ENCODE data around the gene IL16. TPM values are rescaled to one million over a fixed set of nuclear protein-coding genes. Genes with fewer than 3 reads are reported as not detected.

The IL16 gene
- polyA plus RNA-seq, 1 donor from 2014 or later, result not detected

DNA sequence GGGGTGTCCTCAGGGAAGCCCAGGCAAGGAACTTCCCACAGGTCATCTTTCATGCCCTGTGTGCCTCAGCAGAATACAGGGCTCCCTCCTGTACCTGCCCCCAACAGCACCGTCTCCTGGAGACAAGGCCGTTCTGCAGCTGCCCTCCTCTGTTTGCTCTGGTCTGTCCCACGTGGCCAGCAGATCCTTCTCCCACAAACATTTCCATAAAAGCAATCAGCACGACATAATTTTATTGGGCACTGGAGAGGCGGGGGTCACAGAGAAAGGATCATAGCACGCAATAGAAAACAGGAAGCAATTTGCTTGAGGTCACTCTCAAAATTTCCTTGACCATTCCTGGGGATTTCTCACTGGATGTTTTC is 97.8 kb downstream of the IL16 start:
- no peaks in the 10 kb centered on the region for H3K79me2 ChIP-seq (replicated peaks; ENCODE audit: insufficient read depth, low read length)
- H3K4me2 ChIP-seq (ENCODE audit: low read length), result no peak overlapping the region
- H3K36me3 ChIP-seq (ENCODE audit: insufficient read depth, low read length), result no peaks in the 10 kb centered on the region
- H2AFZ ChIP-seq (ENCODE audit: low read depth, low read length), result no peak overlapping the region
- H3K9me3 ChIP-seq (ENCODE audit: low read length), result no peaks in the 10 kb centered on the region
- TF ChIP-seq MXI1 (conservative IDR thresholded peaks at IDR 0.05; ENCODE audit: poor library complexity, severe bottlenecking) (no peak), SMC3 (conservative IDR thresholded peaks at IDR 0.05; ENCODE audit: poor library complexity) (no peak), POLR2AphosphoS5 (IDR thresholded peaks at IDR 0.05) (no peak), EZH2 (IDR thresholded peaks at IDR 0.05; ENCODE audit: borderline replicate concordance, insufficient read depth, low read length, poor library complexity, severe bottlenecking) (no peak), TAF1 (IDR thresholded peaks at IDR 0.05; ENCODE audit: low read depth) (no peak), RAD21 (conservative IDR thresholded peaks at IDR 0.05) (no peak)
- TF ChIP-seq, protein P1, sequence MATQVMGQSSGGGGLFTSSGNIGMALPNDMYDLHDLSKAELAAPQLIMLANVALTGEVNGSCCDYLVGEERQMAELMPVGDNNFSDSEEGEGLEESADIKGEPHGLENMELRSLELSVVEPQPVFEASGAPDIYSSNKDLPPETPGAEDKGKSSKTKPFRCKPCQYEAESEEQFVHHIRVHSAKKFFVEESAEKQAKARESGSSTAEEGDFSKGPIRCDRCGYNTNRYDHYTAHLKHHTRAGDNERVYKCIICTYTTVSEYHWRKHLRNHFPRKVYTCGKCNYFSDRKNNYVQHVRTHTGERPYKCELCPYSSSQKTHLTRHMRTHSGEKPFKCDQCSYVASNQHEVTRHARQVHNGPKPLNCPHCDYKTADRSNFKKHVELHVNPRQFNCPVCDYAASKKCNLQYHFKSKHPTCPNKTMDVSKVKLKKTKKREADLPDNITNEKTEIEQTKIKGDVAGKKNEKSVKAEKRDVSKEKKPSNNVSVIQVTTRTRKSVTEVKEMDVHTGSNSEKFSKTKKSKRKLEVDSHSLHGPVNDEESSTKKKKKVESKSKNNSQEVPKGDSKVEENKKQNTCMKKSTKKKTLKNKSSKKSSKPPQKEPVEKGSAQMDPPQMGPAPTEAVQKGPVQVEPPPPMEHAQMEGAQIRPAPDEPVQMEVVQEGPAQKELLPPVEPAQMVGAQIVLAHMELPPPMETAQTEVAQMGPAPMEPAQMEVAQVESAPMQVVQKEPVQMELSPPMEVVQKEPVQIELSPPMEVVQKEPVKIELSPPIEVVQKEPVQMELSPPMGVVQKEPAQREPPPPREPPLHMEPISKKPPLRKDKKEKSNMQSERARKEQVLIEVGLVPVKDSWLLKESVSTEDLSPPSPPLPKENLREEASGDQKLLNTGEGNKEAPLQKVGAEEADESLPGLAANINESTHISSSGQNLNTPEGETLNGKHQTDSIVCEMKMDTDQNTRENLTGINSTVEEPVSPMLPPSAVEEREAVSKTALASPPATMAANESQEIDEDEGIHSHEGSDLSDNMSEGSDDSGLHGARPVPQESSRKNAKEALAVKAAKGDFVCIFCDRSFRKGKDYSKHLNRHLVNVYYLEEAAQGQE (IDR thresholded peaks at IDR 0.05; ENCODE audit: borderline replicate concordance), result no peak
- no peak overlapping the region for H3K27ac ChIP-seq (ENCODE audit: low read length)
- H3K27me3 ChIP-seq (ENCODE audit: insufficient read depth, low read depth, low read length), result no peaks in the 10 kb centered on the region
- H3F3A ChIP-seq (ENCODE audit: insufficient read depth, low read length, poor library complexity, severe bottlenecking), result no peaks in the 10 kb centered on the region
- H3K4me3 ChIP-seq (ENCODE audit: low read length), result no peak overlapping the region
- H3K9ac ChIP-seq (ENCODE audit: low read length), result no peak overlapping the region
- no peaks in the 10 kb centered on the region for H4K20me1 ChIP-seq (ENCODE audit: insufficient read depth)
- no peaks in the 10 kb centered on the region for H3K9me2 ChIP-seq (ENCODE audit: insufficient read depth, low read length)

DNA sequence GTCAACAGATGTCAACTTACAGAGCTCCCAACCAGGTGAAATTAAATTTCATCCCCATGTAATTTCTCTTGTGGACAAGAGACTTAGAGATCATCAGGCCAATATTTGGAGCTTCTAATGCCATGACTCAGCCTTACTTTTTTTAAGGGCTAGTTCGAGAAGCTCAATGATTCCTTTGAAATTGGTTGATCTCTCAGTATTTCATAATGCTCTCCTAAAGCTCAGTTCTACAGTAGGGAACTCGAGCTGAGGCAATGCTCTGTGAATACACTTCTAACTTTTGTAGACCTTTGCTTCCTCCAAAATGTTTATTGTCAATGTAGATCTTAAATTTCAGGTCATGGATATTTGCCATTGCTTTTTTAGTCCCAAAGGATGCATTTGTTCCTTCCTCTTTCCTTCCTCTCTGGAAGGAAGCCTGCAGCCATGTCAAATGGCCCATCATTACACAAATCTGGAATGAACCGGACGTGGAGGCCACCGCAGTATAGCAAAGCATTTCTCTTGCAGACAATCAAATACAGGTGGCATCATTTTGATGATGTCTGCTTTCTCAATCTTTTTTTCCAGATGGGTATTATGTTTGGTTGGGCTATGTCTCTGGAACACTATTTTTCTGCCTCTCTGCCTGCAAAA is 98.9 kb downstream of the IL16 start:
- Histone ChIP-seq H3K4me3 (ENCODE audit: low read length) (no peak overlapping the region), H3K27ac (ENCODE audit: low read length) (no peak overlapping the region)
- no peak for TF ChIP-seq RAD21 (conservative IDR thresholded peaks at IDR 0.05)
- TF ChIP-seq POLR2AphosphoS5 (IDR thresholded peaks at IDR 0.05), result no peak
- no peak for TF ChIP-seq SMC3 (conservative IDR thresholded peaks at IDR 0.05; ENCODE audit: poor library complexity)

GRCh38 chr15:81296186-81296585 is 99.5 kb downstream of the IL16 start:
- Histone ChIP-seq H2AFZ (ENCODE audit: low read depth, low read length) (no peak overlapping the region), H3K79me2 (replicated peaks; ENCODE audit: insufficient read depth, low read length) (no peaks in the 10 kb centered on the region), H3K9me3 (ENCODE audit: low read length) (no peaks in the 10 kb centered on the region), H3K36me3 (ENCODE audit: insufficient read depth, low read length) (no peaks in the 10 kb centered on the region), H3K27me3 (ENCODE audit: insufficient read depth, low read depth, low read length) (no peaks in the 10 kb centered on the region), H3F3A (ENCODE audit: insufficient read depth, low read length, poor library complexity, severe bottlenecking) (no peaks in the 10 kb centered on the region), H3K27ac (ENCODE audit: low read length) (no peak overlapping the region), H3K4me2 (ENCODE audit: low read length) (no peak overlapping the region), H3K9me2 (ENCODE audit: insufficient read depth, low read length) (no peaks in the 10 kb centered on the region), H3K4me3 (ENCODE audit: low read length) (no peak overlapping the region), H3K9ac (ENCODE audit: low read length) (no peak overlapping the region), H4K20me1 (ENCODE audit: insufficient read depth) (no peaks in the 10 kb centered on the region)
- TF ChIP-seq MXI1 (conservative IDR thresholded peaks at IDR 0.05; ENCODE audit: poor library complexity, severe bottlenecking) (no peak), RAD21 (conservative IDR thresholded peaks at IDR 0.05) (no peak), SMC3 (conservative IDR thresholded peaks at IDR 0.05; ENCODE audit: poor library complexity) (no peak), TAF1 (IDR thresholded peaks at IDR 0.05; ENCODE audit: low read depth) (no peak), EZH2 (IDR thresholded peaks at IDR 0.05; ENCODE audit: borderline replicate concordance, insufficient read depth, low read length, poor library complexity, severe bottlenecking) (no peak), POLR2AphosphoS5 (IDR thresholded peaks at IDR 0.05) (no peak), EP300 (conservative IDR thresholded peaks at IDR 0.05; ENCODE audit: poor library complexity, severe bottlenecking) (no peak)
- TF ChIP-seq, protein P2, sequence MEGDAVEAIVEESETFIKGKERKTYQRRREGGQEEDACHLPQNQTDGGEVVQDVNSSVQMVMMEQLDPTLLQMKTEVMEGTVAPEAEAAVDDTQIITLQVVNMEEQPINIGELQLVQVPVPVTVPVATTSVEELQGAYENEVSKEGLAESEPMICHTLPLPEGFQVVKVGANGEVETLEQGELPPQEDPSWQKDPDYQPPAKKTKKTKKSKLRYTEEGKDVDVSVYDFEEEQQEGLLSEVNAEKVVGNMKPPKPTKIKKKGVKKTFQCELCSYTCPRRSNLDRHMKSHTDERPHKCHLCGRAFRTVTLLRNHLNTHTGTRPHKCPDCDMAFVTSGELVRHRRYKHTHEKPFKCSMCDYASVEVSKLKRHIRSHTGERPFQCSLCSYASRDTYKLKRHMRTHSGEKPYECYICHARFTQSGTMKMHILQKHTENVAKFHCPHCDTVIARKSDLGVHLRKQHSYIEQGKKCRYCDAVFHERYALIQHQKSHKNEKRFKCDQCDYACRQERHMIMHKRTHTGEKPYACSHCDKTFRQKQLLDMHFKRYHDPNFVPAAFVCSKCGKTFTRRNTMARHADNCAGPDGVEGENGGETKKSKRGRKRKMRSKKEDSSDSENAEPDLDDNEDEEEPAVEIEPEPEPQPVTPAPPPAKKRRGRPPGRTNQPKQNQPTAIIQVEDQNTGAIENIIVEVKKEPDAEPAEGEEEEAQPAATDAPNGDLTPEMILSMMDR (IDR thresholded peaks at IDR 0.05; ENCODE audit: poor library complexity, severe bottlenecking), result no peak
- TF ChIP-seq, protein P1 (IDR thresholded peaks at IDR 0.05; ENCODE audit: borderline replicate concordance), result no peak

More for the DNA sequence above, 98.9 kb downstream of the IL16 start:
- Histone ChIP-seq H4K20me1 (ENCODE audit: insufficient read depth) (no peaks in the 10 kb centered on the region), H3K9ac (ENCODE audit: low read length) (no peak overlapping the region), H2AFZ (ENCODE audit: low read depth, low read length) (no peak overlapping the region), H3F3A (ENCODE audit: insufficient read depth, low read length, poor library complexity, severe bottlenecking) (no peaks in the 10 kb centered on the region), H3K9me2 (ENCODE audit: insufficient read depth, low read length) (no peaks in the 10 kb centered on the region), H3K4me2 (ENCODE audit: low read length) (no peak overlapping the region), H3K79me2 (replicated peaks; ENCODE audit: insufficient read depth, low read length) (no peaks in the 10 kb centered on the region), H3K36me3 (ENCODE audit: insufficient read depth, low read length) (no peaks in the 10 kb centered on the region), H3K27me3 (ENCODE audit: insufficient read depth, low read depth, low read length) (no peaks in the 10 kb centered on the region), H3K9me3 (ENCODE audit: low read length) (no peaks in the 10 kb centered on the region)

Measured in neural cell (in vitro differentiated cells).